Measurements from ENCODE around the gene SSTR5.

DNA sequence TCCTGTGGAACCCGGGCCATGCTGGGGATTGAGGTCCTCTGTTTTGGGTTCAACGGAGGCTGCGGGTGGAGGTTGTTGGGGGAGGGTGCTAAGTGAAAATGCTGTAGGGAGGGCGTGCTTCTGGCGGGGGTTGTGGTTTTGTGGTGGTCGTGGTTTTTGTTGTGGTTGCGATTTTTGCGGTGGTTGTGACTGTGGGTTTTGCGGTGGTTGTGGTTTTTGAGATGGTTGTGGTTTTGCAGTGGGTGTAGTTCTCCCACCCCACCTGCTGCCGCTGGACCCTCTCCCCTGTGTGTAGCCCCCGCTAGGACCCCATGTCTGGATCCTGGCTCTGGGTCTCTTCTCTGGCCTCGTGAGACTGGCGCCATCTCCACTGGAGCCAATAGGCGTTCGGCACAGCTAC is 4.9 kb upstream of the SSTR5 start:
- no peak for TF ChIP-seq POLR2A (IDR thresholded peaks at IDR 0.05; ENCODE audit: extremely low read depth, insufficient read length)
- TF ChIP-seq, protein P1, sequence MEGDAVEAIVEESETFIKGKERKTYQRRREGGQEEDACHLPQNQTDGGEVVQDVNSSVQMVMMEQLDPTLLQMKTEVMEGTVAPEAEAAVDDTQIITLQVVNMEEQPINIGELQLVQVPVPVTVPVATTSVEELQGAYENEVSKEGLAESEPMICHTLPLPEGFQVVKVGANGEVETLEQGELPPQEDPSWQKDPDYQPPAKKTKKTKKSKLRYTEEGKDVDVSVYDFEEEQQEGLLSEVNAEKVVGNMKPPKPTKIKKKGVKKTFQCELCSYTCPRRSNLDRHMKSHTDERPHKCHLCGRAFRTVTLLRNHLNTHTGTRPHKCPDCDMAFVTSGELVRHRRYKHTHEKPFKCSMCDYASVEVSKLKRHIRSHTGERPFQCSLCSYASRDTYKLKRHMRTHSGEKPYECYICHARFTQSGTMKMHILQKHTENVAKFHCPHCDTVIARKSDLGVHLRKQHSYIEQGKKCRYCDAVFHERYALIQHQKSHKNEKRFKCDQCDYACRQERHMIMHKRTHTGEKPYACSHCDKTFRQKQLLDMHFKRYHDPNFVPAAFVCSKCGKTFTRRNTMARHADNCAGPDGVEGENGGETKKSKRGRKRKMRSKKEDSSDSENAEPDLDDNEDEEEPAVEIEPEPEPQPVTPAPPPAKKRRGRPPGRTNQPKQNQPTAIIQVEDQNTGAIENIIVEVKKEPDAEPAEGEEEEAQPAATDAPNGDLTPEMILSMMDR (IDR thresholded peaks at IDR 0.05; ENCODE audit: low read depth, low read length), result no peak
